Mesothelial cell of epicardium (in vitro differentiated cells): Measurements from ENCODE around the gene DIDO1. TPM values are rescaled to one million over a fixed set of nuclear protein-coding genes. Genes with fewer than 3 reads are reported as not detected.

Source experiments
- DNase-seq, 2 experiments: peaks; one replicate each; pipeline ENCODE4 v3.0.0; 2021; ENCODE audit warnings: low spot score in 2 of 2; ENCODE audit not compliant: unreplicated experiment in 2 of 2
- H3K27ac Mint-ChIP-seq: 2 replicates; pipeline ENCODE4 v1.8.0; 2021; ENCODE audit warnings: mixed read lengths
- H3K27me3 Mint-ChIP-seq: 2 replicates; pipeline ENCODE4 v1.8.0; 2021; ENCODE audit warnings: low read depth, mixed read lengths
- H3K36me3 Mint-ChIP-seq: 2 replicates; pipeline ENCODE4 v1.8.0; 2021; ENCODE audit warnings: mixed read lengths
- H3K4me1 Mint-ChIP-seq: 2 replicates; pipeline ENCODE4 v1.8.0; 2021; ENCODE audit warnings: mixed read lengths
- H3K4me3 Mint-ChIP-seq: 2 replicates; pipeline ENCODE4 v1.8.0; 2021; ENCODE audit warnings: mild to moderate bottlenecking, moderate library complexity, mixed read lengths
- H3K9me3 Mint-ChIP-seq: 2 replicates; pipeline ENCODE4 v1.8.0; 2021; ENCODE audit warnings: mixed read lengths
- CTCF ChIP-seq: fragments of 200-600 bp; sonication (generic); IDR thresholded peaks from one replicate; pipeline ENCODE4 v1.5.0; 2021; ENCODE audit warnings: antibody characterized with exemption; ENCODE audit not compliant: unreplicated experiment
- total RNA-seq: library from RNA; stranded (reverse); gene quantifications from 3 replicates; pipeline ENCODE4 v1.2.1, GENCODE V29; 2021

The DIDO1 gene
- total RNA-seq, 1 donor from 2014 or later = 73.1 TPM

- no peaks in the 10 kb centered on the region for H3K9me3 Mint-ChIP-seq
- no peaks in the 10 kb centered on the region for H3K27me3 Mint-ChIP-seq
- H3K4me3 Mint-ChIP-seq = no peak overlapping the region
- no peak overlapping the region for H3K27ac Mint-ChIP-seq
- H3K36me3 Mint-ChIP-seq = peaks cover 11% of the 10 kb centered on the region
- no peak for TF ChIP-seq CTCF
- DNase-seq = no peak
- H3K4me1 Mint-ChIP-seq = peaks cover 7% of the 10 kb centered on the region
Measured at GRCh38 chr20:62829231-62830230, 96.8 kb downstream of the DIDO1 start.

DNA sequence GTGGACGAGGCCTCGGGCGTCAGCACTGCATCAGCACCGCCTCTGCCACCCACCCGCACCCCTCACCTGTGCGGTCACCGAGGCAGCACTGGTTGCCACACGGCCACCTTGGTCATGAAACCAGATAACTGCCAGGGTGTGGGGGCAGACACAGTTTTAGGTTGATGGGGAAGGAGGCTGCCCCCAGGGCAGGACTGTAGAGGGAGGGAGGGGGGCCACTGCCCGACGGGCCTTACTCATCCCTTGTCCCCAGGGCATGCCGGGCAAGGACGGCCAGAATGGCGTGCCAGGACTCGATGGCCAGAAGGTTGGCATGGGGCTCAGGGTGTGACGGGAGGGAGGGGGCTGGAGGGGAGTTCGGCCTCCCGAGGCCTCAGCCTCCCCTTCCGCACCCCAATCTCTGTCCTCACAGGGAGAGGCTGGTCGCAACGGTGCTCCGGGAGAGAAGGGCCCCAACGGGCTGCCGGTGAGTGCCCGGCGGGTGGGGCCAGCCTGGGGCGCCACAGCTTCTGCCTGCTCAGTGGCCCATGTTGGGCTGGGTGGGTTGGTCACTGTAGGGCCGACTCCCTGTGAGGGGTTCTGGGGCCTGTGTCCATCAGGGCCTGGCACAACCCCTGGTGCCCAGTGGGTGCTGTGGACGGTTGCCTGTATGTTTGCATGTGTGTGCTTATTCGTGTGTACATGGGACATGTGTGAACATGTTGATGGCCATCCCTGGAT is 97.6 kb downstream of the DIDO1 start:
- Mint-ChIP-seq H3K27me3 (no peaks in the 10 kb centered on the region), H3K4me1 (peaks cover 10% of the 10 kb centered on the region), H3K36me3 (peaks cover 7% of the 10 kb centered on the region), H3K27ac (no peak overlapping the region), H3K4me3 (no peak overlapping the region), H3K9me3 (no peaks in the 10 kb centered on the region)
- DNase-seq = no peak
- TF ChIP-seq CTCF = no peak

GRCh38 chr20:62828051-62828450 is 98.3 kb downstream of the DIDO1 start:
- Mint-ChIP-seq H3K9me3 (no peaks in the 10 kb centered on the region), H3K4me1 (peaks cover 12% of the 10 kb centered on the region), H3K27me3 (no peaks in the 10 kb centered on the region), H3K36me3 (peaks cover 5% of the 10 kb centered on the region), H3K4me3 (no peak overlapping the region), H3K27ac (no peak overlapping the region)
- TF ChIP-seq CTCF = no peak
- DNase-seq = no peak

Other genes with a start within 250 kb of the DIDO1 start
- gene NTSR1, start 217.7 kb downstream of the DIDO1 start, total RNA-seq = 0.36 to 0.71 TPM (median 0.54 TPM) in 3 replicates
- 18.4 to 20.8 TPM (median 20.4 TPM) in 3 replicates for gene MRGBP, start 130.0 kb downstream of the DIDO1 start, total RNA-seq
- gene OGFR, start 121.7 kb downstream of the DIDO1 start, total RNA-seq = 56.2 to 58.4 TPM (median 56.5 TPM) in 3 replicates
- gene COL9A3, start 109.5 kb downstream of the DIDO1 start, total RNA-seq = 573 to 576 TPM (median 576 TPM) in 3 replicates
- gene TCFL5, start 64.7 kb downstream of the DIDO1 start, total RNA-seq = 12.0 to 12.6 TPM (median 12.2 TPM) in 3 replicates
- 57.8 to 59.2 TPM (median 57.9 TPM) in 3 replicates for gene GID8, start 11.6 kb upstream of the DIDO1 start, total RNA-seq
- 5.3 to 7.1 TPM (median 5.7 TPM) in 3 replicates for gene SLC17A9, start 26.2 kb upstream of the DIDO1 start, total RNA-seq
- not detected in 3 replicates for gene BHLHE23, start 80.5 kb upstream of the DIDO1 start, total RNA-seq